ENCODE data around the gene LYPD6B.

LYPD6B gene

DNA sequence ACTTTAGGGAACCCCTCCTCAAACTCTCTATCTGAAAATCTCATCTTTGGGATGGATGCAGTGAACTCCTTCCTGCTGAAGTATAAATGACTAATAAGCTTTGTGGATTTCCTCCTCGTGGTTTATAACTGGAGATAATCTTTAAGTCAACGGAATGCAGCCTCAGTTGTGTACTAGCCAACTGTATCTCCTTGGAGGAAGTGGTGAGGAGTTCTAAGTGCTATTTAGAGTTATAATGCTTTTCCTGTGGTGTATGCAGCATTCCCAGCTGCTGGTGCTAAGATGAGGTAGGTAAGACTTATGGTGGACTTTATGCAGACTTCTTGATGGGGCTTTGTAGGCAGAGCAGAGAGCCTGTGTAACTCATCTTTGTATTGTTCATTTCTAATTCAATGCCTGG lies 90.9 kb downstream of the LYPD6B start:
- DNase-seq: no peak

DNA sequence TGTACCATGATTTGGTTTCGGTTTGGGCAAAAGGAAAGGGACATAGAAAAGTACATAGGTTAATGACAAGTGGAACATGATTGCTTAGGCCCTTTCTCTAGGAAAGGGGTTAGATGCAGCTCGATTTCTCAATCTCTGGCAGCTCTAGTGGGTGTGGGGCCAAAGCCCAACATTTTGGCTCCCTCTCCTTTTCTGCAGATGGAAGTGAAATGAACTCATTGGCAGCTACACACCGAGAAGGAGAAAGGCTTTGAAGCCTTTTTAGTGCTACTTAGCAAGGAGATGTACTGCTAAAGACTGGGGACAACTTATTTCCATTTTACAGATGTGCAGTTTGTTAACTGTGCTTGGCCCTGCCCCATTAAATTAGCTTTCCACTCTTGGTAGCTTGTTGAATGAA lies 93.8 kb downstream of the LYPD6B start:
- no peak for DNase-seq

DNA sequence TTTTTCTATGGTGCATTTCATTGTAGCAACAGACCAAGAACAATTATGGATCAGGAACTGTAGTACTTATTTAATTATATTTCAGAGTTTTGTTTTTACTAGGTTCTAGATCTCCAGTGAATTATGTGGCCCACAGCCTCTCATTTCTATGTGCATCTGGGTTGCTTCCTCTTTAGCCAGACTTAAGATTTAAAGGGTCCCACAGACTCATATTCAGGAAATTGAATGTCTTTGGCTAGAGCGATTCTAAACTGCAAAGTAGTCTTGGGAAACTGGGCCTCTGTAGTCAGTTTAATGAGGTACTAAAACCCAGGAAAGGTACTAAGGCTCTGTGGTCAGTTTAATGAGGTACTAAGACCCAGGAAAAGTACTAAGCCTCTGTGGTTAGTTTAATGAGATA lies 94.4 kb downstream of the LYPD6B start:
- DNase-seq: no peak

DNA sequence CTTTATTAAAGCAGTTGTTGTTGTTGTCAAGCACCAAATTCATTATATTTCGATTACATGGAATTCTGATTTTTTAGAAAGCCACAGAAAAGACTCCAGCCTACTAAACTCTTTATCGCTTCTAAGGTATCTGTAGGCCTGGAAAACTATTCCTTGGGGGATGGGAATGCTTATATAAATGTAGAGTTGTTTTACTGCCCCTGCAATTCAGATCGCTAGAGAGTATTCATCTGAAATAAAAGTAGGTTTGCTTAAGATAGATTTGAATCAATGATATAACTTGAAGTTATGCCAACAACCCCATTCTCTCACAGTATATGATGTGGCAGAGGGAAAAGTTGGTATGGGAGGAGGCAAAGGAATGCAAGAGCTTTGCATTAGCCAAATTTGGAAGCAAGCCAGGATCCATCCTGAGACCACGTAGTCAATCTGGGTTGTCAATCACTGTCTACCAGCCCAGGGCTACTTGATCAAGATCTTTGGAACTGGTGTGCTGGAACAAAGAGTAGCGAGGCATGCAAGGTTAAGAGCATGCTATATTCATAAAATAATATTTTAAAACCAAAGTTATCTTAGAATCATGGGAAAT lies 95.9 kb downstream of the LYPD6B start:
- DNase-seq: no peak

DNA sequence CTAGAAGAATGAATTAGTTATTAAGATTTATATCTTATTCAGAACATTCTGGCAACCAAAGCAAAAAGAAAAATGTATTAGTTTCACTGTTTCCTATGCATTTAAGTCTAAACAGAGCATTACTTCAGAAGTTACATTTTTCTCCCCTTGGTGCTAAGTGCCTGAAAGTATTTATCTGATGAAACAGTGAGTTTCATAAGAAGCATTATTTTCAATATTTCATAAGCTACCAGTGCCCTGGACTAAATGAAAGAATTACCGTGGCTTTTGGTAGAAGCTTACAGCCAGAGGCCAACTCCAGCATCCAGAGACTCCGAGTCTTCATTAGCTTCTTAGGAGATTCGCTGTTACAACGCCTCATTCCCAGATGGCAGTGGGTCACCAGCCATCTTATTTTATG lies 97.6 kb downstream of the LYPD6B start:
- DNase-seq: no peak

DNA sequence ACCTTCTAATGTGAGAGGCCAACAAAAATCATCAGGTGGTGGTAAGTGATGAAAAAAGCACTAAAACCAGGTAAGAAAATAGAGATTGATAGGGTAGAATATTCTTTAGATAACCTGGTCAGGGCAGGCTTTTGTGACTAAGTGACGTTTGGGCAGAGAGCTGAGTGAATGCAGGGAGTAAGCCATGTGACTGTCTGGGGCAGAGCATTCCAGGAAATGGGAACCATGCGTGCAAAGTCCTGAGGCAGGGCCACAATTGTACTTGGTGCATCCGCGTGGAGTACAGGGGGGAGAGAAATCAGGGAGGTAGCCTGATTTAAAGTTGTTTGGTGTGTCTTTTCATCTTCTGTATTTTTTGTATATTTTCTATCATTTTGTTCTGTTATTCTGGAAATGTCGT lies 102.5 kb downstream of the LYPD6B start:
- DNase-seq: no peak

DNA sequence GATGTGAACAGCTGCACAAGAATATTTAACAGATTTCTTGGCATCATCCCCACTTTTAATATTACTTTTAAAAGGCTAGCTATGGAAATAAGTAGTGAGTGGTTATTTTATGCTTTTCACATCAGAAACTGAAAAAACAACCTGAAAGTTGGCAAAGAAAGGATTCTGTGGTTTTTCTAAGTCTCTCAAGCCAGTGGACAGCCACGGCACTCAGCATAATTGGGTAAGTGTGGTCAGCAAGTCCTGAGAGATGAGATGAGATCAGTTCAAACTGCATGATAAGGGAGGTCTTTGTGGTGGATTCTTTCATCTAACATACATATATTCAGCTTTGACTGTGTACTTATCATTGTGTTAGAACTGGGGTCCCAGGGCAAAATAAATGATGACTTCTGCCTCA lies 105.2 kb downstream of the LYPD6B start:
- no peak for DNase-seq

DNA sequence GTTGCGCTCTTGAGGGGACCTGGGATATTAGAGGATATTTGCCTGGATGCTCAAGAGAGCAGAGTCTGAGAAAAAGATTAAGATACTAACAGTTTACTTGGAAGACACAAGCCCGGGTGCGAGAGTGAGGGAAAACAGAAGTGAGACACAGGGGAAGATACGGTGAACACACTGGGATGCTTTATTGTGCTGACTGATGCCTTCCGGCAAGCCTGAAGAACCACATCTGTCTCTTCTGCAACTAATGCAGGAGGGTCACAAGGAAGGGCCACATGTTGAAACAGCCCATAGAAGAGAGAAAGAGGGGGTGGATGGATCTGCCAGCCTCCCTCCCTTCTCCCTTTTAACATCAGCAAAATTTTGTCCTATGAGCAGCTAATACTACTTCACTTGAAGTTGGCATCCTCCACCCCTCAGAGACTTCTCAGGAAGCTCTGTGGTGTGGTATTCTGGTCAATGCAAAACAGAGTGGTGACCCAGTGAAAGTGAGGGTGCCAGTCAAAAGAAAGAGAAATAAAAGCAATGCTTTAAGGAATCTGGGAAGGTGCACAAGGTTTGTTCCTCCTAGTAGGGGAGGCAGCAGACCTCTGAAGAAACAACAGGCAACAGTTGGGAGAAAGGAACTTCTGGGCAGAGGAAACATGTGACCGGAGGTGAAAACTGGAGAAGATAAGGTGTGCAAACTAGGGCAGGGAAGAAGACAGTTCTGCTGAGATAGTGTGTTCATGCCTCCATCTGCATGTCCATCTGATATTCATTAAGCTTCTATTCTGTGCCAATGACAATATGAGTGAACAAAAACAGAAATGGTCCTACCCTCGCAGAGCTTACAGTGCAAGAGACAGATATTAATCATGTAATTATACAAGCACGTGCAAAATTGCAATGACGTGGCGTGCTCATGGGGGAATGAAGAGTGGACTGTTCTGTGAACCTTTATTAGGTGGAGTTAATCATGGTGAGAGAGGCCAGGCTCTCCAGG lies 107.1 kb downstream of the LYPD6B start:
- no peak for DNase-seq

DNA sequence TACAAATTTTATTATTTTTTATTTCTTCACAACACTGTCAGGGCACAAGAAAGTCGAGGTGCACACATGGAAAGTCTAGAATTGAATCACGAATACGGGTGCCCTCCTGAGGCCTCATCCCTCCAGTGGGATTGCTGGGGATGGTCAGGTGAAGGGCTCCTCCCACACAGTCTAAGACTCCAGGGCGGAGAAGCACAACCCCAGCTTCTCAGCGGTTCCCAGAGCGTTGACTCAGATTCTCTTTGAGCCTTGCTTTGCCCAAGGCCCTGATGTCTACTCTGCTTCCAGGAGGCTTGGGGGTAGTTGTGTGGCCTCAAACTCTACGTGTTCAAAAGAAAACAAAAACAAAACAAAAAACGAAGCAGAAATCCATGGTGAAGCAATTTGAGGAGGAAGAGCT lies 108.4 kb downstream of the LYPD6B start:
- DNase-seq: no peak

DNA sequence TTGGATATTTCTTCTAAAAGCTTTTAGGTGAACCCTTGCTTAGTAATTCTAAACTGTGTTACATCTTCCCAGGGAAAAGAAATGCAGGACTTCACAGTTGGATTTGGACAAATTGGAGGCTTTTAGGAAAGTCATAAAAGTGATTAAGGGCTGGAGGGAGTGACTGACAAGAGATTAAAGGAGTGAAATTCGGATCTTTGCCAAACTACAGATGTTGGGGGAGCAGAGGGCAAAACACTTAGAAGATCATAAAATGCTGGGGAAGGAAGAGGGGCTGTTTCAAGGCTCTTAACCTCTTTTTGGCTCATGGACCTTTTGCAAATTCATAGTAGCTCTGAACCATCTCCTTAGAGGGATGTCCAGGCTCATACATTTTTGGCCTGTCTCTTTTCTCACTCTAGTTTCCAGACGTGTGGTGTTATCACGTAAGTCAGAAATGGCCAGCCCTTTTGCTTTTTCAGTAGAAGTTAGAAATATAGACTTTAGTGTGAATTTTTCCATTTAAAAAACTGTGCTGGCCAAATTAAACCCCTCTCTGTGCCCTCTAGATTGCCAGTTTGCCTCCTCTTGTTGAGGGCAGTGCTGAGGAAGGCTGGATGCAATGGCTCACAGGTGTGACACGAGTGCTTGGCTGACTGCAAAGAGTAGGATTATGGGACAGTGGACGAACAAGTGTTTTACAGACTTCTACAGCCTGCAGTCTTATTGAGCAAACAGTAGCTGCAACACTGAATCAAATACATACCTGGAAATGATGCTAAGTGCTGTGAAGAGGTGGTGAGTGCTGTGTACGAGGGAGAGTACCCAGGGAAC lies 109.9 kb downstream of the LYPD6B start:
- no peak for DNase-seq

DNA sequence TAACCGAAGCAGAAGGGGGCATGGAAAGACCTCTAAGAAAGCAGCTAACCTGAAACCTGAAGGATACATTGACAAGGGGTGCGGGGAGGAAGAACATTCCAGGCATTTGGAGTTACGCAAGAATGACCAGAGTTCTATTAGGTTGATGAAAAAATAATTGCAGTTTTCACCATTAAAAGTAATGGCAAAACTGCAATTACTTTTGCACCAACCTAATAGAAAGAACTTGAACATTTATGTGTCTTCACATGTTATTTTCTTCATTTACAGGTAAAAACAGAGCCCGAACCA lies 110.5 kb downstream of the LYPD6B start:
- DNase-seq: no peak

DNA sequence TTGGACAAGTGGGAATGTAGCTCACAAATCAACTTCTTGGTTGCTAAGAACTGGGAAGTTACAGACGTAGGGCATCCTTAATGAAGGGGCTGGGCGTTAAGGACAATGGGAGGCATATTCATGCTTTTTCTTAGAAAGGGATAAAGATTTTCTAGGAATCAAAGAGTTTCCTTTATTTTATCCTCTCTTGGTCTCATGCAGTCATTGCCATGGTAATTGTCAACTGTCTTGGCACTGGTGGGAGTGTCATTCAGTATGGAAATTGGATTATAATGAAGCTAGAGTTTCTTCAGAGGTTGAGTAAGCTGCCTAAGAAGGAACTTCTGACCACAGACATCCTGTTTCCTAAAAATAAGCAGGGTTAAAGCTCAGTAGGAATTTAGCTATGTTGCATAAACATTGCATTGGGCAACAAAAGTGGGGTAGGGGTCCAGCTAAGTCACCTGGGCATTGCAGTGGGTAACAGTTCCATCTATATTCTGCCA lies 114.0 kb downstream of the LYPD6B start:
- no peak for DNase-seq

DNA sequence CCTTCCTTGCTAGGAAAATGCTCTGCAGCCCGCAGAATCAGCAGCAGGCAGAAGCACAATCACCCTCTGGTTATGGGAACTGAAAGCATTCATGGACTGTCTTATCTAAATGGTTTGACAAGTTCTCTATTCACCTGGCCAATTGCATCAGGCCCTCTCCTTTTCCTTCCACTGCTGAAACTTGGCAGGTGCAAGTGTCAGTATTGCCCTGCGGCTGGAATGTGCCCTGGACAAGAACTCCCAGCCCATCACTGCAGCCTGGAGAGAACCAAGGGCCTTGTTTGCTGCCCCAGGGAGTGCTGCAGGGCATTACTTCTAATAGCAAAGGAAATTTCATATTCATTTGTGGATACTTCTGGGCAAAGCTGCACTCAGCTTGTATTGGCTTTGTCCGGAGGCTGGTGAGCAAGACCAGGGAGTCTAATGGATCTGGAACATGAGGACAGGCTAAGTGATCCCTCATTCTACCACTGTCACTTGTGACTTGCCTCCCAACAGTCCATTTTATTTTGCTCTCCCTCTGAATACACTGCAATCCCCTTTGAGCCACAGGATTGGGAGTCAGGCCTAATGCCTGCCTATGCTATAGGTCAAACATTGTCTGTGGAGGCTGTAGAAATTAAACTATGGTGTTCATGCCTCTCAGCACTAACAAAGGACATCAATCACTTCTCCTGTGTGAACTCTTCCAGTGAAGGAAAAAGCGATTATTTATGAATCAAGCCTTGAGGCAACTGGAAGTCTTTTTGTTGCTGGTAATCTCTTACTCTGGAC lies 116.9 kb downstream of the LYPD6B start:
- no peak for DNase-seq

DNA sequence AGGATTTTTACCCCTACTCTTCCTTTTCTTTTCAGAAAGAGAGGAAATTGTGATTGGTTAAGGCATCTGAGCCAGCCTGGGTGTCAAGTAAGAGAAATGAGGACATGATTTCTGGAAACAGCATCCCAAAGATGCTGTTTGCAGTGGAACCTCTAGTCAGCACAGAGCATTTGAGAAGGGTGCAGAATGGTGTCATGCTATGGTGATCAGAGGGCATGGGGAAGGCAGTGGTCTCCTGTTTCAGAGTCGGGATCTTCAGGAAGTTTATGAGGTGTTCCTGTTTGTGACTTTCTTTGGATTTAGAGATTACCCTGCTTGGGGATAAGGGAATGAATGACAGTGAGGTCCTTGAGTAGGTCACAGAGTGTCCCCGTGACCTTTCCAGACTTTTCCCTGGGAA lies 117.5 kb downstream of the LYPD6B start:
- DNase-seq: no peak

DNA sequence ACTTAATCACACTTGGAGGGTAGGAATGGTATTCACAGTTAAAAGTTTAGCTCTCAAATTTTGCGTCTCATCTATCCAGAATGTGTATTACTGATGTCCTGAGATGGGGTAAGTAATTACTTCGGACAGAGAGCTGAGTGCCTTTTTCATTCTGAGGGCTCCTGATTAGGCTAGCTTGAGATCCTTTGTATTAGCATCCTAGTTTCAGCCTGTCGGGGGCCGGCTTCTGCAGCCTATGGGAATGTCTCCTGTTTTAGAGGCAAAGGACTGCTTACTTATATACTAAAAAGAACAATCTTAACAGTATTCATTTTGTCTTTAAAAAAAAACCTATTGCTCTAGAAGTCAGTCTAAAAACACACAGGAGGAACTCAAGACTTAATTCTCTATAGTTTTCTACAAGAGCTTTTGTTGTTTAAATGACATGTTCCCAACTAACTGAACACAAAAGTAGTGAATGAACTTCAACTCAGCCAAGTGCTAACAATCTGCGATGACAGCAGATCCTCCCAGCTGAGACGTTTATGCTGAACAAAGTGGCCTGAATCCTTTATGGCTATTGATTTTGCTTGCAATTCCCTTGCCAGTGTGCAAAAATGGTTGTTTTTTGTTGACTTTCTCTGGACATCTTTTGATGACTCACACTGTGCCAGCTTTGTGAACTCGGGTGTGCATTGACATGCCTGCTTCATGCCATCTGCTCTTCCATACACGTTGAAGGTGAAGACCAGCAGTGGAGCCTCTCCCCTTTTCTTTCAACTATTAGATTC lies 118.7 kb downstream of the LYPD6B start:
- no peak for DNase-seq

DNA sequence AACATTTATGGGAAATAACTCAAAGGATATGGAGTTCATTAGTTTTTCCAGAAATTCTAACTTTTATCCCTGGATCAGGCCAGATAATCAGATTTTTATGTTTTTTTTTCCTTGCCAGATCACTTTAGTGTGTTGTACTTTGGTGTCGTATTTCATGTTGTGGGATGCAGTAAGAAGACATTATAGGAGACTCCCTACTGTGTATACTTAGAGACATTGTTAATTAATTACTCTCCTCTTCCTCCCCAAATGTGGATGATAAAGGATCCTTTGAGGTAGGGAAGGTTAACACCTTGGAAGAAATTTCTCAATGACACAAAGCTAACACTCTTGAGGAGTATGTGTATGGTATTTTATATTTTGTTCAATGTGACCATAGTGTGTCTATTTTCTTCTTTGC lies 120.5 kb downstream of the LYPD6B start:
- no peak for DNase-seq

DNA sequence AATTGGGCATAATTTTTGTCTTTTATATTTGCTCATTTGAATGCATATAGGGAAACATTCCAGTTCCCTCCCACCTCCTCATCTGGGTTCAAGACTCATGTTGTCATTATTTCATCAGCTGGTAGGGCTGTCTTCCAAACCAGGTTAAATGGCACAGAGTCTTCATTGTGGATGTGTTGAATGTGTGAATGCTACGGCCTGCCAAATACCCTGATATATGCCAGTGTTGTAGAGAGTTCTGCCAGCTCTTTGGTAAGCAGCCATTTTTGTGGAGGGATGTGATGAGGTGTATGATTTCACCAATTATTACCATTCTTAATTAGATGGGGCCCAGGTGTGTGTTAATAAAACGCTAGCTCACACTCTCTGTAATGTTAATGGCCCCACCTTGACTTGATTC lies 121.7 kb downstream of the LYPD6B start:
- no peak for DNase-seq

DNA sequence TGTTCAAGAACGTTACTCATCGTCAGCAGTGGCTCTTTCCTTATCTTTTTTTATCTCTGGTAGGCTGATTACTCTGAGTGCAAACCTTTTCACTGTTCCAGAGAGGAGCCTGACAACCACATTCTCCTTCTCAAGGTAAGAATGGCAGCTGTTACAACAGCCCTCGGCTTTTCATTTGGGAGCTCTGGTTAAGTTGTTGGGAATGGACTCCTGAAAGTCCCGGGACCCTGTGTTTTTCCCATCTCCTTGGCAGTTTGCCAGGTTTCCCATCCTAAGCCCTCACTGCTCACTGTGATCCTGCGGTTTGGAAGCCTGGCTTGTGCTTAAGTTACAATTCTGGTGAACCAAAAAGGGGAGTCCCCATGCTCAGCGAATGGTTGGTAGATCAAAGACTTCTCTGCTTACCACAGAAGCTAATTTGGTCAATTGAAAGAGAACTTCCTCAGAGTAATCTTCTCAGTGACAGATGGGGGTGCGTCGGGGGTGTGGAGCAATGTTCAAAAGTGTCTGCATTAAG lies 122.3 kb downstream of the LYPD6B start:
- DNase-seq: peak; percentile 49

DNA sequence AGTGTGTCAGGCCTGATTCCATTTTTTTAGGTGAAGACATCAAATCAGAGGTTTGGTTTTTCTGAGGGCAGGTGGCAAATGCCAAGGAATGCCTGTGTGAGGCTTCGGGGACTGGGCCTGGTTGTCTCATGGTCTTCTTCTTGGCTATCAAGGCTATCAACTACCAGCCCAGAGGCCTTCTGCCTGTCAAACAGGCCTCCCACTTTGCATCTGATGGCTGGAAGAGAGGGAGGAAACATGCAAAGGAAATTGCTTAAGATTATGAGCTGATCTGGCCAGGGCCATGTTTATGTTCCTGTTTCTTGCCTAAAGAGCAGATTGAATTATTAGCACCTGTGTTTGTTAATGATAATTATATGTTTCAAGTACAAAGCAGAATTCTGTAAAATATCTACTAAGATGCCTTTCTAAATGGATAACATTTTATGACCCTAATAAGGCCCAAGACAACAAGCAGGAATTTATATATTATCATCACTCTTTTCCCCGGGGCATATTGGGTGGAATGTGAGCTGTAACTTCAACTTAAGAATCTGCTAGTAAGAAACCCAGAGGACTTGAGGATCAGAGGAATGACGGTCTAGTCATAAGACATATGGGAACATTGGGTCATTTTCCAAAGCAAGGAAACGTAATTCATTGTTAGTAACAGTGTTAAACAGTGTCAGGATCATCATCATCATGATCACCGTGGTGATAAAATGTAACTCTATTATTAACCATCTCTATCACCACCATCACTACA lies 123.2 kb downstream of the LYPD6B start:
- DNase-seq: peak; percentile 2

DNA sequence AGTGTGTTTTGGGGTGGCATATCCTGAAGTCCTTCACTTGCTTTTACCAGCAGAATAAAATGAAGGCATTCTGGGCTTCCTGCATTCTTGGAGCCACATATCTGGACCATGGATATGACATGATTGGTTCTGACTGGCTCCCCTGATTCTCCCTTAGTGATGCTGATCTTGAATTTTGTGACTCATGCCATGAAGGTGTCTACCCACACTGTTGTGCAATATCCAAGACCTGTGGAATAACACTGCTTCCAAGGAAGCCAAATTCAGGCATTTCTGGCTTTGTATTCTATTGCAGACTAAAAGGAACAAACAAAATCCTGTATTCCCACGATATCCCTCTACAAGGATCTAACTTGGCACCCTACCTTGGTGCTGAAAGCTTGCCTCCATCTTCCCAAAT lies 125.8 kb downstream of the LYPD6B start:
- no peak for DNase-seq

DNA sequence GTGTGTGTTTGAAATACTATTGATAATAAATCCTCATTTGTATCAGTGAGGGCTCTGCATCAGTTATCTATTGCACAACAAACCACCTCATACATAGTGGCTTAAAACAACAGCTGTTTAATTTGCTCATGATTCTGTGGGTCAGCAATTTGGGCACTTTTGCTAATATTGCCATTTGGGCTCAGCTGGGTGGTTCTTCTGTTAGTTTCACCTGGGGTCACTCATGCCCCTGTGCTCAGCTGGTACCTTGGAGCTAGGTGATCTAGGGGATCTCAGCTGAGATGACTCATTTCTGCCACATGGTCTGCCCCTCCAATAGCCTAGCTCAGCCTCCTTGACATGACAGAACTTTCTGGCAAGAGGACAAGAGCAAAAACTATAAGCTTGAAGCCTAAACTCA lies 126.3 kb downstream of the LYPD6B start:
- DNase-seq: no peak

All from CD4-positive, alpha-beta T cell treated with Interleukin-10 for 1 hour (primary cell).